ENCODE measurements around the gene EHMT1. TPM values are rescaled to one million over a fixed set of nuclear protein-coding genes. Genes with fewer than 3 reads are reported as not detected.
A peak's percentile ranks its signal among the peaks of the same experiment; 100 is the strongest.
"Not testable (repeated sequence)": the region's sequence is repeated elsewhere in the genome, so short reads cannot be mapped to it uniquely, and the experiment has no call there.

Gene EHMT1
- total RNA-seq, 5 donors from 2014 or later (not counting 1 experiment from before 2014, with no cell fraction given) = 113 to 124 (median 121) TPM

DNA sequence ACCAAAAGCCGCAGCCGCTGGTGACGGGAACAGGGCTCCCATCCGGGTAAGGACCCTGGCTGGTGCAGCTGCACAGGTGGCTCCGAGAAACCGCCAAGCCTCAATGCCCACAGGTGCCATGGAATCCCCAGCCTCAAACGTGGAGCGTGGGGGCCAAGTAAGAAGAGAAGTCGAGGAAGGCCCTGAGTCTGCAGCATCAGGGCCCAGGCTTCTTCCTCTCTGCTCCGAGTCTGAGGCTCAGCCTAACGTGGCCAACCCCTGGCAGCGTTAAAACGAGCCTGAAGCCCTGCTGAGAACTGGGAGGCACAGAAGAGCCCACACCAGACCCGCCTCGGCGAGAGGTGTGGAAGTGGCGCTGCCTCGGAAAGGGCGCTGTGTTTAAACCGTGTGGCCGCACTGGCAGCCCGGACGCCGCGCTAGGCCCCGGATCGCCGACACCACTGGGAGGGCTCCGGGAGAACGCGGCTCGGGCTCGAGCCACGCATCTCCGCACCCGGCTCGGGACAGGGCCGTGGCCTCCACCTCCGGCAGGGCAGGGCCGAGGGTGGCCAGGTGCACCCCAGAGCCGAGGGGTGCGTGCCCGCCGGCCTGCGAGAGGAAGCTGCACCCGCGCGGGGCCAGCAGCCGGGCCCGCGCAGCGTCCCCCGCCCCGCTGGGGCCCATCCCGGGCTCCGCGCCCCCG lies 29.2 kb upstream of the EHMT1 start:
- CTCF ChIA-PET = no interaction called here

DNA sequence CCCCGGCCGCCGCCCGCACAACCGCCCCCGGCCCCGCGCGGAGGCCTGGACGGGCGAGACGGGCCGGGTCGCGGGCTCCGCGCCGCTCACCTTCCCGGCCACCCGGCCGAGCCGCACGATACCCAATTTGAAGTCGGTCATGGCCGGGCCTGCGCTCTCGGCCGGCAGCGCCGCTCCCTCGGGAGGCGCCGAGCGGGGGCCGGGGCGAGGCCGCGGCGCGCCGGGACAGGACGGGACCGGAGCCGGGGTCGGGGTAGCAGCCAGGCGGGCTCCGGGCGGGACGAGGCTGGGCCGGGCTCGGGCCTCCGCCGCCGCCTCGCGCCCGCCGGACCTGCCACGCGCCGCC lies 28.7 kb upstream of the EHMT1 start:
- H3K4me1 ChIP-seq (ENCODE audit: control insufficient read depth in 1 of 2, extremely low read depth in 1 of 2, insufficient read depth in 2 of 2, low read length in 2 of 2) = peaks cover 3 to 26% of the 10 kb centered on the region in 2 experiments
- H3K4me3 ChIP-seq (ENCODE audit: control insufficient read depth in 1 of 2, extremely low read depth in 1 of 2, low read length in 1 of 2) = peak overlapping the region in 1 of 2 donors; percentile 12
- H3K9me3 ChIP-seq = no peaks in the 10 kb centered on the region
- POLR2A ChIA-PET = interaction anchor here in 1 of 2 donors (0.5 to 1.0 kb wide), 2 partner anchors 29 to 36 kb away, joined by 3 to 4 read pairs; partner anchors contain the start of gene EHMT1
- CTCF ChIA-PET = interaction anchor here in 1 of 2 donors (0.9 to 1.1 kb wide), 2 partner anchors 10 to 15 kb away, joined by 3 to 6 read pairs; partner anchors contain the start of gene ARRDC1
- ATAC-seq (replicated peaks in 1 of 4) (peak in 2 of 4 experiments; percentile 35 to 42), DNase-seq (no peak)
- peaks cover 10 to 26% of the 10 kb centered on the region in 2 donors for H3K36me3 ChIP-seq (ENCODE audit: control insufficient read depth in 2 of 2, extremely low read depth in 1 of 2, insufficient read depth in 1 of 2, low read length in 1 of 2)
- H3K36me3 Mint-ChIP-seq = peaks cover 20% of the 10 kb centered on the region
- H3K27ac Mint-ChIP-seq = no peak overlapping the region
- under 1% methylated on average over 60 of the region's 61 CpGs for WGBS (ENCODE audit: insufficient coverage)
- no peak overlapping the region for H3K27ac ChIP-seq (ENCODE audit: low read length)
- H3K4me3 Mint-ChIP-seq = peak overlapping the region in 1 of 3 donors; percentile 89
- H3K4me1 Mint-ChIP-seq = peaks cover 17 to 22% (median 18%) of the 10 kb centered on the region in 3 donors
- H3K9me3 Mint-ChIP-seq = no peaks in the 10 kb centered on the region
- no peaks in the 10 kb centered on the region for H3K27me3 Mint-ChIP-seq
- H3K27me3 ChIP-seq (replicated peaks in 1 of 2; ENCODE audit: control insufficient read depth in 2 of 2, extremely low read depth in 1 of 2, insufficient read depth in 2 of 2, low read length in 1 of 2) = no peaks in the 10 kb centered on the region

More for the DNA sequence above, 29.2 kb upstream of the EHMT1 start:
- Mint-ChIP-seq H3K36me3 (peaks cover 24% of the 10 kb centered on the region), H3K4me3 (peak overlapping the region; percentile 79 to 84 (median 79)), H3K9me3 (no peaks in the 10 kb centered on the region), H3K27me3 (no peaks in the 10 kb centered on the region), H3K4me1 (peaks cover 17 to 22% (median 18%) of the 10 kb centered on the region in 3 donors), H3K27ac (no peak overlapping the region)
- POLR2A ChIA-PET = no interaction called here
- peaks cover 15 to 26% of the 10 kb centered on the region in 2 donors for H3K36me3 ChIP-seq (ENCODE audit: control insufficient read depth in 2 of 2, extremely low read depth in 1 of 2, insufficient read depth in 1 of 2, low read length in 1 of 2)
- H3K9me3 ChIP-seq = no peaks in the 10 kb centered on the region
- peaks cover 3 to 26% of the 10 kb centered on the region in 2 experiments for H3K4me1 ChIP-seq (ENCODE audit: control insufficient read depth in 1 of 2, extremely low read depth in 1 of 2, insufficient read depth in 2 of 2, low read length in 2 of 2)
- DNase-seq = peak in 2 of 35 experiments; percentile 26 to 29
- H3K27me3 ChIP-seq (replicated peaks in 1 of 2; ENCODE audit: control insufficient read depth in 2 of 2, extremely low read depth in 1 of 2, insufficient read depth in 2 of 2, low read length in 1 of 2) = no peaks in the 10 kb centered on the region
- H3K27ac ChIP-seq (ENCODE audit: low read length) = no peak overlapping the region
- H3K4me3 ChIP-seq (ENCODE audit: control insufficient read depth in 1 of 2, extremely low read depth in 1 of 2, low read length in 1 of 2) = peak overlapping the region; percentile 38 to 62
- WGBS (ENCODE audit: insufficient coverage) = 10% methylated on average over 53 of the region's 58 CpGs
- ATAC-seq (replicated peaks in 1 of 4) = peak; percentile 7 to 24 (median 12)

DNA sequence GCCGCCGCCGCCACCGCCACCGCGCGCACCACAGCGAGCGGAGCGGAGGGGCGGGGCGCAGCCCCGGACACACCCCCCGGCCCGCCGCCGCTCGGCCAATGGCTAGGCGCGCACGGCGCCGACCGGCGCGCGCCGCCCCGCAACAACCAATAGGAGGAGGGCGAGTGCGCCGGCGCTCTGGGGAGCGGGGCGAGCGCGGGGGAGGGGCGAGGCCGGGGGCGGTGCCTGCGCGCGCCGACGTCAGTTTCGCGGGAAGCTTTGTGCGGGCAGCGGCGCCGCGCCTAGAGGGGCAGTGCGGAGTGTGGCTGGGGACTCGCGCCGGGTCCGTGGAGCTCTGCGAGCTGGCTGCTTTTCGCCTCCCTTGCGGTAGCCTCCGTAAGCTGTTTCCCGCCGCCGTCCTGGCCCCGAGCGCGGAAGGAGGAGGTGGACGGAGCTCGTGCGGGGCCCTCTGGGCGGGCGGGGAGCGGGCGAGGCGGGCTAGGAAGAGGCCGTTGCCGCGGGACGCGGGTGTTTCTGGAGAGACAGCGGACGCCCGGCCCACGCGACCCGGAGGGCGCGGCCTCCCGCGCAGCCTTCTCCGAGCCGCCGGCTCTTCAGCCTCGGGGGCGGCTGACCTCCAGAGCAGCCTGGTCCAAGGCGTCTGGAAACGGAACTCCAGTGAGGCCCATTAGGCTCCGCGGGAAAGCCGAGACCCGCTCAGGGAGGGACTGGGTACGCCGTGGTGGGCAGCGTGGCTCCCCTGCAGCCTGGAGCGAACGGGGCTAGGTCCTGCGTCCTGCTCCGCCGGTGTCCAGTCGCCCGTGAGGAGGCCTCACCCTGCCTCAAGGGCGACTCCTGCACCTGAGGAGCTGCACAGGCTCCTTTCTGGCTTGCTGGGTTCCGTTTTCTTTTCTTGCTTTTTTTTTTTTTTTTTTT lies 28.1 kb upstream of the EHMT1 start, which contains the start of gene ZMYND19:
ZMYND19 (minus strand) TSS at position 44 of the 915 bp plus-strand sequence. CDS start 249 bp downstream, outside the sequence.
- H3K4me1 ChIP-seq (ENCODE audit: control insufficient read depth in 1 of 2, extremely low read depth in 1 of 2, insufficient read depth in 2 of 2, low read length in 2 of 2) = peaks cover 3 to 26% of the 10 kb centered on the region in 2 experiments
- POLR2A ChIA-PET = interaction anchor here in 1 of 2 donors (0.5 to 1.0 kb wide), 2 partner anchors 28 to 37 kb away, joined by 3 to 4 read pairs; partner anchors contain the start of gene EHMT1
- no peaks in the 10 kb centered on the region for H3K9me3 ChIP-seq
- H3K27ac ChIP-seq (ENCODE audit: low read length) = no peak within 1 kb of the TSS
- H3K4me1 Mint-ChIP-seq = peaks cover 17 to 22% (median 18%) of the 10 kb centered on the region in 3 donors
- peaks cover 20% of the 10 kb centered on the region for H3K36me3 Mint-ChIP-seq
- H3K27ac Mint-ChIP-seq = peak within 1 kb of the TSS; percentile 85 to 86
- no peaks in the 10 kb centered on the region for H3K27me3 Mint-ChIP-seq
- CTCF ChIA-PET = interaction anchor here in 1 of 2 donors (0.7 to 1.1 kb wide), 3 partner anchors 10 to 1267 kb away, joined by 3 to 6 read pairs (median 3); partner anchors contain the start of gene ARRDC1
- DNase-seq = peak; percentile 66 to 96 (median 85)
- peak within 1 kb of the TSS; percentile 62 to 77 for H3K4me3 ChIP-seq (ENCODE audit: control insufficient read depth in 1 of 2, extremely low read depth in 1 of 2, low read length in 1 of 2)
- 1% methylated on average over 112 of the region's 113 CpGs for WGBS (ENCODE audit: insufficient coverage)
- ATAC-seq (replicated peaks in 1 of 4) = peak; percentile 96 to 98 (median 97)
- no peaks in the 10 kb centered on the region for H3K9me3 Mint-ChIP-seq
- no peaks in the 10 kb centered on the region for H3K27me3 ChIP-seq (replicated peaks in 1 of 2; ENCODE audit: control insufficient read depth in 2 of 2, extremely low read depth in 1 of 2, insufficient read depth in 2 of 2, low read length in 1 of 2)
- peaks cover 7 to 23% of the 10 kb centered on the region in 2 donors for H3K36me3 ChIP-seq (ENCODE audit: control insufficient read depth in 2 of 2, extremely low read depth in 1 of 2, insufficient read depth in 1 of 2, low read length in 1 of 2)
- peak within 1 kb of the TSS; percentile 89 to 95 (median 94) for H3K4me3 Mint-ChIP-seq

DNA sequence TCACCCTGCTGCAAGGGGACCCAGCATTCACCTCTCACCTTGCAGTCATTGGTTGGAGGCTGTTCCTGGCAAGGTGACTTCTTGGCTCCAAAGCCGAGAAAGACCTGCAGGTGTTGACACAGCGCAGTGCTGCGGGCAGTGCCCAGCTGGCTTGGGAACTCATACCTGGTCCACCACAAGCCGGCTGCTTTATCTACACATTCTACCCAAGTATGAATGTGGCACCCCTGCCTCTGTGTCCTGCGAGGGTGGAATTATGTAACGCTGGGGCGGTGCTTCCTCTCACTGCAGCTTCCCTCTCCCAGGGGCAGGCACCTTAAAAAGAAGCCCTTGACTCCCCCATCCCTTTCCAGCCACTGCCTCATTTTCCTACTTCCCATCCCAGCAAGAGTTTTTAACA lies 26.0 kb upstream of the EHMT1 start:
- Histone ChIP-seq H3K4me1 (ENCODE audit: control insufficient read depth in 1 of 2, extremely low read depth in 1 of 2, insufficient read depth in 2 of 2, low read length in 2 of 2) (peaks cover 3 to 26% of the 10 kb centered on the region in 2 experiments), H3K27ac (ENCODE audit: low read length) (no peak overlapping the region), H3K36me3 (ENCODE audit: control insufficient read depth in 2 of 2, extremely low read depth in 1 of 2, insufficient read depth in 1 of 2, low read length in 1 of 2) (peaks cover 0 to 5% of the 10 kb centered on the region in 2 donors), H3K4me3 (ENCODE audit: control insufficient read depth in 1 of 2, extremely low read depth in 1 of 2, low read length in 1 of 2) (no peak overlapping the region), H3K9me3 (no peaks in the 10 kb centered on the region), H3K27me3 (replicated peaks in 1 of 2; ENCODE audit: control insufficient read depth in 2 of 2, extremely low read depth in 1 of 2, insufficient read depth in 2 of 2, low read length in 1 of 2) (no peaks in the 10 kb centered on the region)
- peaks cover 6% of the 10 kb centered on the region for H3K36me3 Mint-ChIP-seq
- DNase-seq (no peak), ATAC-seq (replicated peaks in 1 of 4) (no peak)
- WGBS (ENCODE audit: insufficient coverage) = 98% methylated on average over 5 of the region's 7 CpGs
- H3K9me3 Mint-ChIP-seq = no peaks in the 10 kb centered on the region
- no peak overlapping the region for H3K27ac Mint-ChIP-seq
- H3K4me1 Mint-ChIP-seq = peaks cover 16 to 17% (median 17%) of the 10 kb centered on the region in 3 donors
- CTCF ChIA-PET = interaction anchor here in 1 of 2 donors (1.2 kb wide), 1 partner anchor 13 kb away, joined by 4 read pairs; no protein-coding TSS in a partner anchor
- H3K27me3 Mint-ChIP-seq = no peaks in the 10 kb centered on the region
- peak overlapping the region in 1 of 3 donors; percentile 42 for H3K4me3 Mint-ChIP-seq
- POLR2A ChIA-PET = interaction anchor here in 1 of 2 donors (0.8 kb wide), 1 partner anchor 81 kb away, joined by 7 read pairs; no protein-coding TSS in a partner anchor

DNA sequence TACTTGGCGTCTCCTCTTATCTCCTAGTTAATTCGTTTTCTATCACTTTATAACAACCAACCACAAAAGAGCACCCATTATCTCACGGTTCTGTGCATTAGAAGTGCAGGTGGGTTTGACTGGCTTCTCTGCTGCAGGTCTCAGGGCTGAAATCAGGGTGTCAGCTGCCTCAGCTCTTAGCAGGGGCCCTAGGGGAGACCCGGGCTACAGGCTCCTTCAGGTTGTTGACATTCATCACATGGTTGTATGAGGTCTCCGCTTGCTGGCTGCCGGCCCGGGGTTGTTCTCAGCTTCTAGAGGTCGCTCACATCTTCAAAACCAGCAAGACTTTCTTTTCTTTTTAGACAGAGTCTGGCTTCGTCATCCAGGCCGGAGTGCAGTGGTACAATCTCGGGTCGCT lies 25.6 kb upstream of the EHMT1 start:
- Mint-ChIP-seq H3K9me3 (no peaks in the 10 kb centered on the region), H3K27ac (no peak overlapping the region), H3K27me3 (no peaks in the 10 kb centered on the region), H3K36me3 (peaks cover 2% of the 10 kb centered on the region), H3K4me1 (peaks cover 12 to 14% (median 13%) of the 10 kb centered on the region in 3 donors), H3K4me3 (peak overlapping the region in 2 of 3 donors; percentile 42 to 45)
- ChIA-PET CTCF (no interaction called here), POLR2A (no interaction called here)
- peaks cover 0 to under 1% of the 10 kb centered on the region in 2 donors for H3K36me3 ChIP-seq (ENCODE audit: control insufficient read depth in 2 of 2, extremely low read depth in 1 of 2, insufficient read depth in 1 of 2, low read length in 1 of 2)
- no peak for DNase-seq
- H3K9me3 ChIP-seq = no peaks in the 10 kb centered on the region
- WGBS (ENCODE audit: insufficient coverage) = 89% methylated on average over 9 of the region's 12 CpGs
- no peak overlapping the region for H3K27ac ChIP-seq (ENCODE audit: low read length)
- no peak overlapping the region for H3K4me3 ChIP-seq (ENCODE audit: control insufficient read depth in 1 of 2, extremely low read depth in 1 of 2, low read length in 1 of 2)
- H3K27me3 ChIP-seq (replicated peaks in 1 of 2; ENCODE audit: control insufficient read depth in 2 of 2, extremely low read depth in 1 of 2, insufficient read depth in 2 of 2, low read length in 1 of 2) = no peaks in the 10 kb centered on the region
- ATAC-seq (replicated peaks in 1 of 4) = no peak
- peaks cover 3 to 21% of the 10 kb centered on the region in 2 experiments for H3K4me1 ChIP-seq (ENCODE audit: control insufficient read depth in 1 of 2, extremely low read depth in 1 of 2, insufficient read depth in 2 of 2, low read length in 2 of 2)

DNA sequence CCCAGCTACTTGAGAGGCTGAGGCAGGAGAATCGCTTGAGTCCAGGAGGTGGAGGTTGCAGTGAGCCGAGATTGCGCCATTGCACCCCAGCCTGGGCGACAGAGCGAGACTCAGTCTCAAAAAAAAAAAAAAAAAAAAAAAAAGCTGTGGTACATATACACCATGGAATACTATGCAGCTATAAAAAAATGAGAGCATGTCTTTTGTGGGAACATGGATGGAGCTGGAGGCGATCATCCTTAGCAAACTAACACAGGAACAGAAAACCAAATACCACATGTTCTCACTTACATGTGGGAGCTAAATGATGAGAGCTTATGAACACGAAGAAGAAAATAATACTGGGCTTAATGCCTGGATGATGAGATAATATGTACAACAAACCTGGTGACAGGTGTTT lies 22.2 kb upstream of the EHMT1 start:
- not testable (repeated sequence) for H3K27me3 Mint-ChIP-seq; H3K4me3 ChIP-seq (ENCODE audit: control insufficient read depth in 1 of 2, extremely low read depth in 1 of 2, low read length in 1 of 2)

More for the DNA sequence above, 22.2 kb upstream of the EHMT1 start:
- H3K36me3 ChIP-seq (ENCODE audit: control insufficient read depth in 2 of 2, extremely low read depth in 1 of 2, insufficient read depth in 1 of 2, low read length in 1 of 2); H3K27me3 ChIP-seq (replicated peaks in 1 of 2; ENCODE audit: control insufficient read depth in 2 of 2, extremely low read depth in 1 of 2, insufficient read depth in 2 of 2, low read length in 1 of 2); H3K9me3 ChIP-seq; H3K36me3 Mint-ChIP-seq; H3K27ac Mint-ChIP-seq; H3K4me1 ChIP-seq (ENCODE audit: control insufficient read depth in 1 of 2, extremely low read depth in 1 of 2, insufficient read depth in 2 of 2, low read length in 2 of 2); H3K27ac ChIP-seq (ENCODE audit: low read length); H3K4me1 Mint-ChIP-seq; DNase-seq; POLR2A ChIA-PET; ATAC-seq (replicated peaks in 1 of 4); H3K9me3 Mint-ChIP-seq; CTCF ChIA-PET; H3K4me3 Mint-ChIP-seq: not testable (repeated sequence)
- no CpG with 5 or more reads among the region's 7 CpGs for WGBS (ENCODE audit: insufficient coverage)

Data from T-cell (primary cell).